Neuronal stem cell (in vitro differentiated cells): ENCODE results near the gene C16orf78.
A peak's percentile ranks its signal among the peaks of the same experiment; 100 is the strongest.

Experiments used
- DNase-seq: peaks from one replicate; pipeline ENCODE4 v3.0.0-alpha.2; 2013; ENCODE audit warnings: low spot score
- H2AFZ ChIP-seq: one replicate; pipeline ENCODE4 v1.6.1; 2013; ENCODE audit warnings: mild to moderate bottlenecking, low read length, inconsistent platforms
- H2AK5ac ChIP-seq: 2 replicates; pipeline ENCODE4 v1.6.1; 2013; ENCODE audit warnings: low read depth, mild to moderate bottlenecking, inconsistent platforms, low read length, moderate library complexity, mixed read lengths
- H2BK120ac ChIP-seq: 2 replicates; pipeline ENCODE4 v1.6.1; 2013; ENCODE audit warnings: low read depth, mild to moderate bottlenecking, inconsistent platforms, low read length, moderate library complexity, mixed read lengths
- H2BK12ac ChIP-seq: one replicate; pipeline ENCODE4 v1.6.1; 2013; ENCODE audit warnings: low read length, inconsistent platforms
- H2BK15ac ChIP-seq: 2 replicates; pipeline ENCODE4 v1.6.1; 2013; ENCODE audit warnings: mild to moderate bottlenecking, low read length, inconsistent platforms, mixed read lengths
- H2BK5ac ChIP-seq: one replicate; pipeline ENCODE4 v1.6.1; 2013; ENCODE audit warnings: inconsistent platforms, mild to moderate bottlenecking, low read length, moderate library complexity
- H3K14ac ChIP-seq: one replicate; pipeline ENCODE4 v1.6.1; 2013; ENCODE audit warnings: low read length, inconsistent platforms
- H3K18ac ChIP-seq: 2 replicates; pipeline ENCODE4 v1.6.1; 2013; ENCODE audit warnings: low read length, inconsistent platforms
- H3K23ac ChIP-seq: 2 replicates; pipeline ENCODE4 v1.6.1; 2013; ENCODE audit warnings: low read depth, mild to moderate bottlenecking, mixed read lengths, low read length, inconsistent platforms; ENCODE audit not compliant: poor library complexity
- H3K27ac ChIP-seq: replicated peaks from 3 replicates; pipeline ENCODE4 v1.5.1; 2013; ENCODE audit warnings: low read length, inconsistent platforms
- H3K27me3 ChIP-seq, 3 experiments: 2 replicates each; pipeline ENCODE4 v1.6.1; 2013; ENCODE audit warnings: low read length in 3 of 3, mild to moderate bottlenecking in 2 of 3, inconsistent platforms in 1 of 3, low read depth in 1 of 3, mixed read lengths in 1 of 3, moderate library complexity in 1 of 3; ENCODE audit not compliant: control insufficient read depth in 3 of 3, insufficient read depth in 3 of 3
- H3K36me3 ChIP-seq, 2 donors: replicated peaks in 1 of 2; 2 replicates each; pipeline ENCODE4 v1.6.1; 2013; ENCODE audit warnings: low read length in 2 of 2; ENCODE audit not compliant: control insufficient read depth in 2 of 2, insufficient read depth in 2 of 2
- H3K4ac ChIP-seq: 2 replicates; pipeline ENCODE4 v1.6.1; 2013; ENCODE audit warnings: inconsistent platforms, mild to moderate bottlenecking, low read length, moderate library complexity
- H3K4me1 ChIP-seq, 2 donors: 1 replicate in 1 of 2; 2 replicates in 1 of 2; pipeline ENCODE4 v1.6.1; 2013; ENCODE audit warnings: low read length in 2 of 2, low read depth in 1 of 2; ENCODE audit not compliant: control insufficient read depth in 2 of 2, insufficient read depth in 1 of 2
- H3K4me2 ChIP-seq: one replicate; pipeline ENCODE4 v1.6.1; 2013; ENCODE audit warnings: mild to moderate bottlenecking, low read length, inconsistent platforms; ENCODE audit not compliant: insufficient read depth, poor library complexity, severe bottlenecking
- H3K4me3 ChIP-seq, 2 donors: 2 replicates each; pipeline ENCODE4 v1.5.1; 2013; ENCODE audit warnings: low read length in 2 of 2, mild to moderate bottlenecking in 2 of 2, inconsistent platforms in 1 of 2, moderate library complexity in 1 of 2
- H3K79me1 ChIP-seq: one replicate; pipeline ENCODE4 v1.6.1; 2013; ENCODE audit warnings: low read depth, mild to moderate bottlenecking, inconsistent platforms, low read length, moderate library complexity
- H3K9ac ChIP-seq: one replicate; pipeline ENCODE4 v1.6.1; 2013; ENCODE audit warnings: mild to moderate bottlenecking, low read depth, low read length, inconsistent platforms; ENCODE audit not compliant: poor library complexity
- H3K9me3 ChIP-seq, 2 donors: replicated peaks in 1 of 2; 2 replicates each; pipeline versions ENCODE3 to v1.6.1; 2013; ENCODE audit warnings: low read length in 2 of 2, mild to moderate bottlenecking in 2 of 2, inconsistent platforms in 1 of 2, low read depth in 1 of 2, mixed read lengths in 1 of 2, moderate library complexity in 1 of 2; ENCODE audit not compliant: control insufficient read depth in 2 of 2, insufficient read depth in 1 of 2
- H4K8ac ChIP-seq: one replicate; pipeline ENCODE4 v1.6.1; 2013; ENCODE audit warnings: low read depth, mild to moderate bottlenecking, inconsistent platforms, low read length, moderate library complexity
- H4K91ac ChIP-seq: one replicate; pipeline ENCODE4 v1.6.1; 2013; ENCODE audit warnings: low read length, low read depth, mild to moderate bottlenecking, inconsistent platforms; ENCODE audit not compliant: poor library complexity
- WGBS, 2 donors: extraction: QIAGEN DNeasy Blood & Tissue Kit; methylation state at CpG; one replicate each; pipeline ENCODE4 v1.1.7; 2013; ENCODE audit warnings: missing lambda C conversion rate in 2 of 2, mixed read lengths in 1 of 2; ENCODE audit not compliant: insufficient read length in 2 of 2, insufficient replicate concordance in 1 of 2; ENCODE audit errors: extremely low coverage in 2 of 2; 5-methylcytosine and 5-hydroxymethylcytosine counted together

Gene C16orf78

GRCh38 chr16:49341706-49342105 is 31.9 kb upstream of the C16orf78 start:
- Histone ChIP-seq H3K27me3 (peaks cover 0 to 2% (median 0%) of the 10 kb centered on the region in 3 experiments), H2BK15ac (no peak overlapping the region), H3K4me3 (no peak overlapping the region), H3K9me3 (no peaks in the 10 kb centered on the region), H2AK5ac (no peak overlapping the region), H4K8ac (no peak overlapping the region), H2BK12ac (no peak overlapping the region), H3K36me3 (no peaks in the 10 kb centered on the region), H2AFZ (no peak overlapping the region), H3K18ac (no peak overlapping the region), H4K91ac (no peak overlapping the region), H3K79me1 (no peaks in the 10 kb centered on the region), H3K4ac (no peak overlapping the region), H2BK120ac (no peak overlapping the region), H3K27ac (no peak overlapping the region), H3K9ac (no peak overlapping the region), H3K14ac (no peak overlapping the region), H3K23ac (no peak overlapping the region), H3K4me2 (no peak overlapping the region), H2BK5ac (no peak overlapping the region), H3K4me1 (no peaks in the 10 kb centered on the region)
- WGBS, 2 donors = no CpG with 5 or more reads among the region's 4 CpGs
- no peak for DNase-seq

- Histone ChIP-seq H2AK5ac (no peak overlapping the region), H4K8ac (no peak overlapping the region), H3K27ac (no peak overlapping the region), H3K4me1 (no peaks in the 10 kb centered on the region), H3K36me3 (no peaks in the 10 kb centered on the region), H3K9ac (peak overlapping the region; percentile 33), H2BK120ac (no peak overlapping the region), H4K91ac (no peak overlapping the region), H3K23ac (no peak overlapping the region), H3K4ac (no peak overlapping the region), H3K9me3 (no peaks in the 10 kb centered on the region), H3K14ac (no peak overlapping the region), H2BK12ac (no peak overlapping the region), H2BK5ac (no peak overlapping the region), H3K4me3 (no peak overlapping the region), H3K79me1 (no peaks in the 10 kb centered on the region), H2BK15ac (no peak overlapping the region), H3K18ac (no peak overlapping the region), H2AFZ (no peak overlapping the region), H3K4me2 (no peak overlapping the region), H3K27me3 (peaks cover 0 to 2% (median 0%) of the 10 kb centered on the region in 3 experiments)
- WGBS, 2 donors = no CpG with 5 or more reads among the region's 8 CpGs
- no peak for DNase-seq
These were observed 31.0 kb upstream of the C16orf78 start for GRCh38 chr16:49342336-49343265.

- no peak overlapping the region for H3K23ac ChIP-seq
- no peak overlapping the region for H3K18ac ChIP-seq
- no peak overlapping the region for H3K14ac ChIP-seq
- no peak overlapping the region for H3K27ac ChIP-seq
- no peaks in the 10 kb centered on the region for H3K4me1 ChIP-seq
- H3K36me3 ChIP-seq = no peaks in the 10 kb centered on the region
- no peak overlapping the region for H2BK120ac ChIP-seq
- no peaks in the 10 kb centered on the region for H3K79me1 ChIP-seq
- H3K9ac ChIP-seq = no peak overlapping the region
- no peak overlapping the region for H2AK5ac ChIP-seq
- H4K8ac ChIP-seq = no peak overlapping the region
- H4K91ac ChIP-seq = no peak overlapping the region
- no peak for DNase-seq
- H2AFZ ChIP-seq = no peak overlapping the region
- no peak overlapping the region for H3K4me3 ChIP-seq
- H3K4me2 ChIP-seq = no peak overlapping the region
- no peak overlapping the region for H2BK15ac ChIP-seq
- H2BK12ac ChIP-seq = no peak overlapping the region
- H2BK5ac ChIP-seq = no peak overlapping the region
- no peaks in the 10 kb centered on the region for H3K9me3 ChIP-seq
- peaks cover 0 to 4% (median 0%) of the 10 kb centered on the region in 3 experiments for H3K27me3 ChIP-seq
- no peak overlapping the region for H3K4ac ChIP-seq
- WGBS, 2 donors = no CpG with 5 or more reads among the region's 4 CpGs
These were observed 30.3 kb upstream of the C16orf78 start for GRCh38 chr16:49343291-49343690.

- WGBS, 2 donors = no CpG with 5 or more reads among the region's 5 CpGs
These were observed 29.2 kb upstream of the C16orf78 start for GRCh38 chr16:49344401-49344800.

More at GRCh38 chr16:49344401-49344800, 29.2 kb upstream of the C16orf78 start:
- Histone ChIP-seq H3K9me3 (no peaks in the 10 kb centered on the region), H3K14ac (no peak overlapping the region), H2BK15ac (no peak overlapping the region), H4K91ac (no peak overlapping the region), H2BK12ac (no peak overlapping the region), H2AFZ (no peak overlapping the region), H3K79me1 (no peaks in the 10 kb centered on the region), H3K4ac (no peak overlapping the region), H3K9ac (no peak overlapping the region), H2BK5ac (peak overlapping the region; percentile 4), H3K4me3 (no peak overlapping the region), H3K27me3 (peaks cover 0 to 4% (median 0%) of the 10 kb centered on the region in 3 experiments), H3K4me1 (no peaks in the 10 kb centered on the region), H3K4me2 (no peak overlapping the region), H2BK120ac (no peak overlapping the region), H3K23ac (no peak overlapping the region), H3K18ac (no peak overlapping the region), H3K27ac (no peak overlapping the region), H2AK5ac (no peak overlapping the region), H4K8ac (no peak overlapping the region), H3K36me3 (no peaks in the 10 kb centered on the region)
- DNase-seq = no peak
